GM19035 (cell line): ENCODE results near the gene CTSE.

Source experiments
- ATAC-seq: cut with Tn5 transposase; IDR thresholded peaks from one replicate; pipeline ENCODE4 v1.9.1; 2021; ENCODE audit not compliant: unreplicated experiment

The CTSE gene

DNA sequence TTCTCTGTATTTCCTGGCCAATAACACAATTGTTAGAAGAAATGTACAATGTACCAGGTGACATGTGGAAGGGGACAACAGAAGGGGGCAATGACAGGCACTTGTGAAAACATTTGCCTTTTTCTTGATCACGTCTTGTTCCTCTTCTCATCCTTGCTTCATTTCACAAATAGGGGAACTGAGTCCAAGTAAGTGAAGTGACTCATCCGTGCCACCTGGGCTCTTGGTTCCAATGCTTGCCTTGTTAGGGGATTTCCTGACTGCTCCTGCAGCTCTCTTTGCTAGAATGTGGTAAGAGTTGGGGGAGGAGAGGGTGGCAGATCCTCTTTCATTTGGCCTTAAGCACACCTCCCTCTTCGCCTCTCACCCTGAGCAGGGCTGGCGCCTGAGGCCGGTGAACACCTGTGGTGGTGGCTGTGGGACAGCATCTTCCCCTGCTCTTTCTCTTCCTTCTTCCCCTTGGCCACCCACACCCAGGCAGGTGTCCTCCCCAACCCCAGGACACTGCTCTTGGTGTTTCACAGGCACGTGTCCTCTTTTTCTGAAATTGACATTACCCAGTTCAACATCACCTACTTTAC, 27.1 kb upstream of the CTSE start:
- ATAC-seq, result peak; percentile 85

DNA sequence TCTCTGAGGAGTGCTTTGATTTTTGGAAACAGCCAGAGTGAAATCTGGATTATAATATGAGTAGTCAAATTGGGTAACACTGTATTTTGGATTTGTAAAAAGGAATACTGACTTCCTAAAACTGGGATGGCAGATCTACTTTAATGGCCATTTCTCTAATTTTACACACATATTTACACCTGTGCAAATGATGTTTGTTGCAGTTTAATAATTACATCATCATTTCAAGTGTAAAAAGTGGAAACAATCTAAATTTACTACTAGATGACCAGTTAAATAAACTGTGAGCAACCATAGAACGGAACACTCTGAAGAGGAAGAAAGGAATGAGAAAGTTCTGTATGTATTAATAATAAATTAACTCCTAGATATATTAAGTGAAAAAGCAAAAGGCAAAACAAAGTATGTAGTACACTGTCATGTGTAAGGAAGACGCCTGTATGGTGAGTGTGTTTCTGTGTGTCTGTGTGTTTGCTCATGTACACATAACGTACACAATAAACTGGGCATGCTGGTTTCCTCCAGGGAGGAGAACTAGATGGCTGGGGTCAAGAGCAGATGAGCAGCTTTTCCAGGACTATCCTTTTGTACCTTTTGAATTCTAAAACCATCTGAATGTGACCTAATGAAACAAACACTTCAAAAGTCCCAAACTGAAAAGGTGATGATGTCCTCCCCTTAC, 26.4 kb upstream of the CTSE start:
- ATAC-seq, result no peak

DNA sequence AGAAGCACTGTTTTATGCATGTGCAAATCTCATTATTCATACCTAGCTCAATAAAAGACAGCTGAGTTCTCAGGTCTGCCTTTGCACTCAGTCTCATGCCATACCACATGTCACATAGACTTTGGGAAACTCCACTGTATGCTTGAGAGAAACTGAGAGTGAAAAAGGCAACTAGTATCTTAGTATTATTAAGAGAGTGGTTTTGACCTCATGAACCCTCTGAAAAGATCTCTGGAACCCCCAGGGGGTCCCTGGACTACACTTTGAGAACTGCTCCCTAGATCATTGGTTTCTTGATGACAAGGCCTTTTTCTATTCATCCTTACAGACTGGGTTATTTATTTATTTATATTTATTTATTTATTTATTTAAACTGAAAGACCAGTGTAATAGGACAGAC, 25.6 kb upstream of the CTSE start:
- ATAC-seq, result peak; percentile 45

DNA sequence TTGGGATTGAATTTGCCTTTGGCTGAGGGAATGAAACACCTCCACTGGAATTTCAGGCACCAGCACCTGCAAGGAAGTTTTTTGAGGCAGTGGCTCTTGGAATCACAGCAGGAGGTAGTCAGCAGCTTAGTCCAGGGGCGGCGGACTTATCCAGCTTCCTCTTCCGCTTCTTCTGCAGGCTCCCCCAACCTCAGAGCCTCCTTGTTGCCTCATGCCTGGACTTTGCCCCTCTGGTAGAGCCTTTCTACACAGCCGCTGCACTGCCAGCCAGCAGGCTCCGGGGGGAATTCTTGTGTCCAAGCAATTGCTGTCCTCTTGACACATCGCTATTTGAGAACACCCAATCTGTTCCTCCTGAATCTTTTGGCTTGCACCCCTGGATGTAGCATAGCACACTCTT, 24.9 kb upstream of the CTSE start:
- no peak for ATAC-seq

DNA sequence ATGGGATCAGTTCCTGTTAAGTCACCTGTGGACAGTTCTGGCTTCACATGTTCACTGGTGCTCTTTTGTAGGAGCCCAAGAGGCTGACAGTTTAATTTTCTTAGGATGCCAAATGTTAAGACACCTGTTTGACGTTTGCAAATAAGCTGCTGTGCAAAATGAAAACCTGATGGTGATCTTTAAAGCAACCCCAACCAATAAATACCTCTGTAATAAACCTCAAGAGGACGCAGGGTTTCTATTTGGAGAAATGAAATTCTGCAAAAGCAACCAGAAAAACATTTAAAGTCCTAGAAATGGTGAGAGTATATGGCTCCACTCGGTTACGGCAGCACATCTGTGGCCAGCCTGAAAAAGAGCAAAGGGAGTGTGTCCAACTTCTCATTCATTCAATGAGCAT, 23.6 kb upstream of the CTSE start:
- ATAC-seq, result no peak

GRCh38 chr1:206041640-206042039, 17.9 kb upstream of the CTSE start:
- peak; percentile 54 for ATAC-seq

GRCh38 chr1:206040328-206040727, 16.6 kb upstream of the CTSE start:
- no peak for ATAC-seq

- no peak for ATAC-seq
Observed at GRCh38 chr1:206039046-206039973, 15.6 kb upstream of the CTSE start.

DNA sequence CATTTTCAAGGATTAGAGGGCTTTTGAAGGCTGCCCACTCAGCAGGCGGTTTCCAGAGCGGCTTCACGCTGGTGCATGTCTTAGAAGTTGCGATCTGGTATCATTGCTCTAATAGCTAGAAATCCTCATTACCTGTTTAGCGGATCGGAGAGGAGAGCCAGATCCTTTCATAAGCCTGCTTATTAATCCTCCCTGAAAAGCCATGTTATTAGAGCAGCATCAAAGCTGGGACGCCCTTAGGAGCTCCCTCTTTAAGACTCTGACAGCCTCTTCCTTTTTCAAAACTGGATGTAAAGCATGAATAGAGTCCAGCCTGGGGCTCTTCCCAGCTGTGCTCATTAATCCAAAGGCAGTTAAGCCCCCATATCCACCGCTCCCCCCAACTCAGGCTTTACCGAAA, 13.9 kb upstream of the CTSE start:
- ATAC-seq, result no peak

- no peak for ATAC-seq
Observed at GRCh38 chr1:206036663-206037455, 13.2 kb upstream of the CTSE start.

DNA sequence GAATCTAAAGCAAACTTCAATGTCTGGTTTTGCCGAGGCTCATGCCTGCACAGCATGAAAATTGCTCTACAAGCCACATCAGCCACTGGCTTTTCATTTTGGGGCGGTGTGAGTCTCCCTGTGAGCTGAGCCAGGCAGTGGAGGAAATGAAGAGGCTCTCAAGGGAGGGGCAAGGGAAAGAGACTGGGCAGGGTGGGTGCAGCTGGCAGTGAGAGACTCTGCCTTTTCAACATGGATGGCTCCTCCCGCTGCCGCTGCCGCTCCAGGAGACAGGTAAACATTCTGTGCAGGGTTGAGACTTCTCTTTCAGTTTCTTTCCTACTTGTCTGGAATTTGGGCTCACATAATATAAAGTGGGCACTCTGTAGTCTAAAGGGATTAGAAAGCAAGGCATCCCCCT, 11.3 kb upstream of the CTSE start:
- ATAC-seq, result no peak

GRCh38 chr1:206032380-206033140, 8.9 kb upstream of the CTSE start:
- ATAC-seq, result no peak

GRCh38 chr1:206030714-206031113, 7.0 kb upstream of the CTSE start:
- peak; percentile 92 for ATAC-seq

DNA sequence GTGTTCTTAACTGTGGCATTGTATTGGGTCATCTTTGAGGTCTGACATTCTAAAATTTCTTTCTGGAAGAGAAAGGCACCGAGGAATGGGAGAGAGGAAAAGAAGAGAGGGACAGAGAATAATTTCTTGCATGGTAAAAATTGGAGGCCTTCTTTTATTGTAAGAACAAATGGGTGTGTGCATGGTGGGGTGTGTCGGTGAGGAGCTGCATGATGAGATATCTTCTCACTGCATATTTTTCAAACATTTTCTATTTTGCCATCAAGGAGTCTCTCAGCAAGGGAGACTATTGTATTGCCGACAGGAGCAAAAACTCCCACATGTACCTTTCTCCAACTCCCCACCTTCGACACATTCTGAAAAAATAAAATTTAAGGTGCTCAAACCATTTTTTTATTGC, 6.5 kb upstream of the CTSE start:
- ATAC-seq, result no peak

- ATAC-seq, result no peak
Observed at GRCh38 chr1:206029484-206029883, 5.8 kb upstream of the CTSE start.

GRCh38 chr1:206025283-206025820, 1.7 kb upstream of the CTSE start:
- ATAC-seq, result no peak

GRCh38 chr1:206022766-206023165, 929 bp downstream of the CTSE start:
- ATAC-seq, result no peak

GRCh38 chr1:206021626-206022365, 1.9 kb downstream of the CTSE start:
- ATAC-seq, result no peak

DNA sequence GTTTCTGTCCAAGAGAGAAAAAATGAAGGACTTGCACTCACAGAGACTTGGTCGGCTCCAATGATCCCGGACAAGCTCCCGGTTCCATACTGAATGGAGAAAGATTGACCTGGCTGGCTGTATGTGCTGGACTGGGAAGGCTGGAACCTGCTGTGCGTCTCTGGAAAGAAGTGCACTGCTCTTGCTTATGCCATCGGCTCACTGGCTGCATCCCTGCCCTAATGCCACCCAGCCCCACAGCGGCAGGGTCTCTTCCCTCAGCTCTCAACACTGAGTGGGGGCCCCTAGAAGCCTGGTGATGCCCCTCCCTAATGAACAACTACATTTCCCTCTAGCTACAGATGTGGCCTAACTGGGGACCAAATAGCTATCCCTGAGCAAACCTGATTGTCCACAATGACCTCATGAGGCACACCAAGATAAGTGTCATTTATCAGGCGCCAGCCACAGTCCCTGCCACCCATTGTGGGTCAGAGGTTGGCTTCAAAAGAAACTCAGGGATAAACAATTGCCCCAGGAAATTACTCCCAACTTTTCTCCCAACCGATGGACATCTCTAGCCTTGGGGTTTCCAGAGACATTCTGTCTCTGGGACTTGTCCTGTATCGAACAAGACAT, 2.6 kb downstream of the CTSE start:
- no peak for ATAC-seq
